AG04450 (cell line): Measurements from ENCODE around the gene CAND2. TPM values are rescaled to one million over a fixed set of nuclear protein-coding genes. Genes with fewer than 3 reads are reported as not detected.
"Not testable (repeated sequence)": the region's sequence is repeated elsewhere in the genome, so short reads cannot be mapped to it uniquely, and the experiment has no call there.

Experiments used
- CTCF ChIA-PET: fragments of 300-600, 350-600 bp; formaldehyde crosslinking; extraction: SDS; loops from one replicate; lab custom pipeline; 2022; ENCODE audit warnings: antibody characterized with exemption, inconsistent platforms; lab: Charles Lee
- POLR2A ChIA-PET: fragments of 350-600 bp; formaldehyde crosslinking; extraction: SDS; loops from one replicate; lab custom pipeline; 2021; ENCODE audit warnings: antibody characterized with exemption, inconsistent platforms; lab: Yijun Ruan, JAX
- DNase-seq: peaks from one replicate; pipeline ENCODE4 v3.0.0-alpha.2; 2011; ENCODE audit warnings: low read depth, low spot score
- H3K27ac ChIP-seq: one replicate; pipeline ENCODE4 v1.5.1; 2012; ENCODE audit warnings: low read depth, low read length, control low read depth
- H3K27me3 ChIP-seq: one replicate; pipeline ENCODE4 v1.6.0; 2012; ENCODE audit warnings: low read length; ENCODE audit not compliant: control insufficient read depth, insufficient read depth
- H3K4me3 ChIP-seq: 2 replicates; pipeline ENCODE4 v1.5.1; 2011; ENCODE audit warnings: mild to moderate bottlenecking, low read depth, low read length, control low read depth
- H3K9me3 ChIP-seq: 2 replicates; pipeline ENCODE4 v1.5.1; 2012; ENCODE audit warnings: low read length; ENCODE audit not compliant: control insufficient read depth, insufficient read depth
- polyA plus RNA-seq: library from polyadenylated mRNA; depleted of rRNA; stranded (reverse); fragments of >200 nt; gene quantifications from 2 replicates; pipeline ENCODE4 v1.2.3, GENCODE V29; 2011
- TF ChIP-seq, protein P1 (sequence below): IDR thresholded peaks from 2 replicates; pipeline ENCODE4 v1.5.1; 2011; ENCODE audit warnings: low read depth, low read length, control low read depth, inconsistent platforms

The CAND2 gene
- polyA plus RNA-seq, 1 experiment = 5.8 TPM

DNA sequence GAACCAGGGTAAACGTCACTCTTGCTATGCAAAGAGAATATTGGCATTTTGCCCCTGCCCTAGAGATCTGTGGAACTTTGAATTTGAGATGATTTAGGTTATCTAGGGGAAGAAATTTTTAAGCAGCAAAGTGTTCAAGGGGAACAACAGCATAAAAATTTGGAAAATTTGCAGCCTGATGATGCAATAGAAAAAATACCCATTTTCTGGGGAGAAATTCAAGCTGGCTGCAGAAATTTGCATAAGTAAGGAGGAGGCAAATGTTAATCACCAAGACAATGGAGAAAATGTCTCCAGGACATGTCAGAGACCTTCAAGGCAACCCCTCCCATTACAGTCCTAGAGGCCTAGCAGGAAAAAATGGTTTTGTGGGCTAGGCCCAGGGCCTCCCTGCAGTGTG lies 49.3 kb downstream of the CAND2 start:
- no peak overlapping the region for H3K4me3 ChIP-seq
- H3K9me3 ChIP-seq = no peaks in the 10 kb centered on the region; the same call in 1 of the 2 replicates
- POLR2A ChIA-PET = interaction anchor here (0.7 kb wide), 1 partner anchor 1781 kb away, joined by 3 read pairs; no protein-coding TSS in a partner anchor
- CTCF ChIA-PET = no interaction called here
- H3K27ac ChIP-seq = no peak overlapping the region
- no peak for DNase-seq
- TF ChIP-seq, protein P1, sequence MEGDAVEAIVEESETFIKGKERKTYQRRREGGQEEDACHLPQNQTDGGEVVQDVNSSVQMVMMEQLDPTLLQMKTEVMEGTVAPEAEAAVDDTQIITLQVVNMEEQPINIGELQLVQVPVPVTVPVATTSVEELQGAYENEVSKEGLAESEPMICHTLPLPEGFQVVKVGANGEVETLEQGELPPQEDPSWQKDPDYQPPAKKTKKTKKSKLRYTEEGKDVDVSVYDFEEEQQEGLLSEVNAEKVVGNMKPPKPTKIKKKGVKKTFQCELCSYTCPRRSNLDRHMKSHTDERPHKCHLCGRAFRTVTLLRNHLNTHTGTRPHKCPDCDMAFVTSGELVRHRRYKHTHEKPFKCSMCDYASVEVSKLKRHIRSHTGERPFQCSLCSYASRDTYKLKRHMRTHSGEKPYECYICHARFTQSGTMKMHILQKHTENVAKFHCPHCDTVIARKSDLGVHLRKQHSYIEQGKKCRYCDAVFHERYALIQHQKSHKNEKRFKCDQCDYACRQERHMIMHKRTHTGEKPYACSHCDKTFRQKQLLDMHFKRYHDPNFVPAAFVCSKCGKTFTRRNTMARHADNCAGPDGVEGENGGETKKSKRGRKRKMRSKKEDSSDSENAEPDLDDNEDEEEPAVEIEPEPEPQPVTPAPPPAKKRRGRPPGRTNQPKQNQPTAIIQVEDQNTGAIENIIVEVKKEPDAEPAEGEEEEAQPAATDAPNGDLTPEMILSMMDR = no peak
- no peaks in the 10 kb centered on the region for H3K27me3 ChIP-seq

DNA sequence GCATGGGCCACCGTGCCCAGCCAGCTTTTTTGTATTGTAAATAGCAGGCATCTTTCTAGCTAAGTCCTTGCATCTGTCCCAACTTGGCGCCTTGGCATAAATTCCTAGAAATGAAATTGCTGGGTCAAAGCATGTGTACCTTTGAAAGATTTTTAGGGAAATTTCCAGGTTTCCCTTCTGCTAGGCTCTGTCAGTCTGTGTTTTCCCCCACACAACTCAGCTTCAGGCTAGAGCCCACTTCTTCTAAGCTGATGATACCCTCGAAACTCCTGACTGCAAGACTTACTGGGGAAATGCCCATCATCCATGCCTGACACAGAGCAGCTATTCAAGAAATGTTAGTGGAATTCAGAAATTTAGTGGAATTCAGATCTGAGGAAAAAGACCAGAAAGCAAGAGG lies 55.7 kb downstream of the CAND2 start:
- ChIA-PET CTCF (interaction anchor here (0.6 to 2.4 kb wide), 4 partner anchors 10 to 127 kb away, joined by 3 to 28 read pairs (median 4); partner anchors contain the start of gene RPL32), POLR2A (interaction anchor here (0.6 to 2.5 kb wide), 2 partner anchors 11 to 13 kb away, joined by 3 to 8 read pairs; partner anchors contain the start of gene RPL32)
- TF ChIP-seq, protein P1 = no peak
- no peaks in the 10 kb centered on the region for H3K9me3 ChIP-seq
- no peak for DNase-seq
- H3K27ac ChIP-seq = no peak overlapping the region
- H3K4me3 ChIP-seq = no peak overlapping the region
- peaks cover 25% of the 10 kb centered on the region for H3K27me3 ChIP-seq

DNA sequence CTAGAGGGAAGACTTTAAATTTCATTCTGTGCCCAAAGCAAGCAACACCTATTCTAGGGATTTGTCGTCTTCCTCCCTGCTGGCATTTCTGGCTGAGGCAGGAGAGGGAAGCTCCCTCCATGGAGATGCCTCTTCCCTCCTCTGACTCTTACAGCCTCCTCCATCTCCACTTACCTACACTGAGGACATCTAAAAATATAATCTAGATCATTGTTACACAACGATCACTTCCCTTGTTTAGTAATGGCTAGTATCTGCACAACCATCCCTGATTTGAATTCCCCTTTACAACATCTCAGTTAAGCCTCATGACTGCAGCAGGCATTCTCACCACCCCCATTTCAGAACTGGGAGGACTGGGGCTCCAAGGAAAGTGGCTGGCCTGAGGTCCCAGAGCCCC lies 57.4 kb downstream of the CAND2 start:
- not testable (repeated sequence) for H3K4me3 ChIP-seq, H3K27ac ChIP-seq, DNase-seq, H3K9me3 ChIP-seq
- POLR2A ChIA-PET = interaction anchor here (0.6 to 0.7 kb wide), 2 partner anchors 12 to 59 kb away, joined by 3 read pairs; no protein-coding TSS in a partner anchor
- CTCF ChIA-PET = interaction anchor here (0.7 to 2.8 kb wide), 4 partner anchors 12 to 43 kb away, joined by 3 to 15 read pairs (median 4); partner anchors contain the start of gene RPL32
- H3K27me3 ChIP-seq = peaks cover 36% of the 10 kb centered on the region

DNA sequence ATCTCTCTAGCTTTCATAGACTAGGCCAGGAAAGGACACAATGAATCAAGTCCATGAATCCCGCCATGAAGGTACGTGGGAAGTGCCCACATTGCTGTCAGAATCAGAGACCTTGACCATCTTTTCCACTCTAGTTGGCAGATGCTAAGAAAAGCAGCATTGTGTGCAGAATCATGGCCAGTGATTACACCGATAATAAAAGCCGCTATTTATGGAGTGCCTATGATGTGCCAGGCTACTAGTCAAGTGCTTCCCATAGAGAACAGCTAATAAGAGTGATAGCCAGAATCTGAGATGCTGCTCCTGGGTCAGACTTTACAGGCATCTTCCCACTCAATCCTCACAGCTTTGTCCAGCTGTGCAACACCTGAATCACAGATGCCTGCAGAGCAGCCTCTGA lies 58.1 kb downstream of the CAND2 start:
- TF ChIP-seq, protein P1 = no peak
- Histone ChIP-seq H3K27me3 (peaks cover 40% of the 10 kb centered on the region), H3K9me3 (no peaks in the 10 kb centered on the region), H3K27ac (no peak overlapping the region), H3K4me3 (no peak overlapping the region)
- ChIA-PET CTCF (interaction anchor here (1.1 to 2.8 kb wide), 4 partner anchors 13 to 130 kb away, joined by 4 to 15 read pairs (median 4); partner anchors contain the start of gene RPL32), POLR2A (no interaction called here)
- DNase-seq = no peak

DNA sequence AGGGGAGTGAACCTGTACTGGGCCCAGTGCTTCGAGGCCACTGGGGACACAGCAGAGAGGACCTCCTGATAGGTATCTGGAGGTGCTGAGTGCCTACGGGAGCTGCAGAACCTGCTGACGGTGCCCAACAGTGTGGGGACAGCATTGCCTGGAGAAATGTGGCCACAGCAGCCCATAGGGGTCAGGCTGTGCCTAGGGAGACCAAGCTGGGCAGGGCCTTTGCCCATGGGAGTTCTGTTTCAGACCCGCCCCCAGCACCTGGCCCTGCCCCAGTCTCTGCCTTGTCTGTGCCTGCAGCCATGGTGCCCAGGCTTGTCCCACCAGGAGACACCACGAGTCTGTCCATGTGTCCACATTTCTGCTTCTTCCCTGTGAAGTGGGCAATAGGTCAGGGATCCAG lies 60.1 kb downstream of the CAND2 start:
- H3K9me3 ChIP-seq = no peaks in the 10 kb centered on the region
- POLR2A ChIA-PET = no interaction called here
- TF ChIP-seq, protein P1 = no peak
- peaks cover 54% of the 10 kb centered on the region for H3K27me3 ChIP-seq
- no peak for DNase-seq
- H3K27ac ChIP-seq = no peak overlapping the region
- CTCF ChIA-PET = interaction anchor here (0.7 to 1.1 kb wide), 2 partner anchors 9 to 35 kb away, joined by 3 read pairs; no protein-coding TSS in a partner anchor
- H3K4me3 ChIP-seq = no peak overlapping the region
